Upper lobe of left lung (tissue), 6 donors: ENCODE measurements around the gene PPP1R9A. TPM values are rescaled to one million over a fixed set of nuclear protein-coding genes. Genes with fewer than 3 reads are reported as not detected.

Source experiments
- ATAC-seq, 2 donors: fragments of 200-7000 bp; cut with Tn5 transposase; one replicate each; pipeline ENCODE4 v1.9.1; 2022; ENCODE audit warnings: mild to moderate bottlenecking in 2 of 2, moderate library complexity in 2 of 2; ENCODE audit not compliant: low FRiP score in 2 of 2
- DNase-seq, 2 donors: peaks; one replicate each; pipeline ENCODE4 v3.0.0-alpha.2; 2019 to 2020
- H3K27ac ChIP-seq, 4 donors: fragments of 200-600 bp; sonication (generic); one replicate each; pipeline ENCODE4 v1.5.1; 2016 to 2019
- H3K27me3 ChIP-seq, 4 donors: fragments of 200-600 bp; sonication (generic); one replicate each; pipeline ENCODE4 v1.5.1; 2017 to 2019
- H3K36me3 ChIP-seq, 4 donors: fragments of 200-600 bp; sonication (generic); one replicate each; pipeline ENCODE4 v1.5.1; 2016 to 2019
- H3K4me1 ChIP-seq, 4 donors: fragments of 200-600 bp; sonication (generic); one replicate each; pipeline ENCODE4 v1.5.1; 2018 to 2019
- H3K4me3 ChIP-seq, 4 donors: fragments of 200-600 bp; sonication (generic); one replicate each; pipeline ENCODE4 v1.5.1; 2017 to 2019; ENCODE audit warnings: mild to moderate bottlenecking in 2 of 4, moderate library complexity in 1 of 4
- H3K9me3 ChIP-seq, 4 donors: fragments of 200-600 bp; sonication (generic); one replicate each; pipeline ENCODE4 v1.5.1; 2018 to 2019
- EP300 ChIP-seq, 4 donors: sonication (generic); formaldehyde crosslinking; IDR thresholded peaks; one replicate each; pipeline ENCODE4 v1.5.1; 2017; ENCODE audit warnings: antibody characterized with exemption in 4 of 4, control low read depth in 2 of 4
- POLR2A ChIP-seq, 4 donors: fragments of 450-650 bp; IDR thresholded peaks; one replicate each; pipeline ENCODE4 v1.5.1; 2016 to 2017; ENCODE audit warnings: antibody characterized with exemption in 4 of 4, mild to moderate bottlenecking in 2 of 4
- POLR2AphosphoS5 ChIP-seq, 2 donors: sonication (generic); formaldehyde crosslinking; IDR thresholded peaks; one replicate each; pipeline ENCODE4 v1.5.1; 2017; ENCODE audit warnings: antibody characterized with exemption in 2 of 2
- WGBS, 2 donors: methylation state at CpG; one replicate each; pipeline ENCODE4 v1.1.5; 2017 to 2018; 5-methylcytosine and 5-hydroxymethylcytosine counted together
- total RNA-seq, 6 donors: library from RNA; depleted of rRNA in 4 of 6; stranded (reverse); fragments of >200 nt in 4 of 6; gene quantifications; one replicate each; pipeline versions ENCODE4 v1.1.0 to v1.2.1, GENCODE V29; 2016 to 2021
- TF ChIP-seq, protein P1 (sequence below), 6 experiments: fragments of 450-650 bp in 4 of 6; fragments of 200-600 bp in 2 of 6; sonication (generic) in 2 of 6; IDR thresholded peaks; one replicate each; pipeline ENCODE4 v1.5.1; 2016 to 2019; ENCODE audit warnings: antibody characterized with exemption in 6 of 6
- donor health status: DM: no; HTN: no; CAD: no; lungs with moderate emphysema.
- donor health status: DM: no; HTN: yes; CAD: no; lungs with severe emphysema.

PPP1R9A gene
- total RNA-seq, 6 donors from 2014 or later: 16.9 to 41.9 (median 26.2) TPM

DNA sequence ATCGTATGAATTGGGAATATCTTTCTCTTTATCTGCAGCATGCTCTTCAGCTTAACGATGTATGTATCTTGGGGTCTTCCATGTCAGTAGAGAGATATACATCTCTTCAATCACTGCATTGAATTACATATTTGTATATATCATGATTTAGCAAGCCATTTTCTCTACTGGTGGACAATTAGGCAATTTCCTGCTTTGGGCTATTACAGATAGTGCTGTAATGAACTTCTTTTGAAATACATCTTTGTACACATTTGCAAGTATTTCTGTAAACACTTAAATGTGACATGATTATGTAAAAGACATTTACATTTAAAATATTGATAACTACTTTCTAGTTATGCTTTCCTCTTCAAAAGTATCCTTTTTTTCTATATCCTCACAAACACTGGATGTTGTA lies 199.0 kb downstream of the PPP1R9A start:
- Histone ChIP-seq H3K4me1 (no peaks in the 10 kb centered on the region), H3K27ac (no peak overlapping the region), H3K36me3 (no peaks in the 10 kb centered on the region), H3K27me3 (no peaks in the 10 kb centered on the region), H3K9me3 (no peaks in the 10 kb centered on the region), H3K4me3 (no peak overlapping the region)
- no peak for TF ChIP-seq EP300 (IDR thresholded peaks at IDR 0.05)
- TF ChIP-seq, protein P1, sequence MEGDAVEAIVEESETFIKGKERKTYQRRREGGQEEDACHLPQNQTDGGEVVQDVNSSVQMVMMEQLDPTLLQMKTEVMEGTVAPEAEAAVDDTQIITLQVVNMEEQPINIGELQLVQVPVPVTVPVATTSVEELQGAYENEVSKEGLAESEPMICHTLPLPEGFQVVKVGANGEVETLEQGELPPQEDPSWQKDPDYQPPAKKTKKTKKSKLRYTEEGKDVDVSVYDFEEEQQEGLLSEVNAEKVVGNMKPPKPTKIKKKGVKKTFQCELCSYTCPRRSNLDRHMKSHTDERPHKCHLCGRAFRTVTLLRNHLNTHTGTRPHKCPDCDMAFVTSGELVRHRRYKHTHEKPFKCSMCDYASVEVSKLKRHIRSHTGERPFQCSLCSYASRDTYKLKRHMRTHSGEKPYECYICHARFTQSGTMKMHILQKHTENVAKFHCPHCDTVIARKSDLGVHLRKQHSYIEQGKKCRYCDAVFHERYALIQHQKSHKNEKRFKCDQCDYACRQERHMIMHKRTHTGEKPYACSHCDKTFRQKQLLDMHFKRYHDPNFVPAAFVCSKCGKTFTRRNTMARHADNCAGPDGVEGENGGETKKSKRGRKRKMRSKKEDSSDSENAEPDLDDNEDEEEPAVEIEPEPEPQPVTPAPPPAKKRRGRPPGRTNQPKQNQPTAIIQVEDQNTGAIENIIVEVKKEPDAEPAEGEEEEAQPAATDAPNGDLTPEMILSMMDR (IDR thresholded peaks at IDR 0.05): no peak
- TF ChIP-seq POLR2A (IDR thresholded peaks at IDR 0.05): no peak
- no peak for TF ChIP-seq POLR2AphosphoS5 (IDR thresholded peaks at IDR 0.05)
- WGBS, 2 donors: 84 to 87% methylated on average over 2 of the region's 2 CpGs
- no peak for DNase-seq
- ATAC-seq: no peak

GRCh38 chr7:95110707-95111106 lies 203.3 kb downstream of the PPP1R9A start:
- no peaks in the 10 kb centered on the region for H3K27me3 ChIP-seq
- ATAC-seq (no peak), DNase-seq (no peak)
- WGBS, 2 donors: 80 to 85% methylated on average over 3 of the region's 3 CpGs
- TF ChIP-seq POLR2AphosphoS5 (IDR thresholded peaks at IDR 0.05) (no peak), POLR2A (IDR thresholded peaks at IDR 0.05) (no peak), EP300 (IDR thresholded peaks at IDR 0.05) (no peak)
- TF ChIP-seq, protein P1 (IDR thresholded peaks at IDR 0.05): no peak
- H3K27ac ChIP-seq: no peak overlapping the region
- H3K4me1 ChIP-seq: no peaks in the 10 kb centered on the region
- no peak overlapping the region for H3K4me3 ChIP-seq
- no peaks in the 10 kb centered on the region for H3K9me3 ChIP-seq
- H3K36me3 ChIP-seq: no peaks in the 10 kb centered on the region

GRCh38 chr7:95113590-95113989 lies 206.2 kb downstream of the PPP1R9A start:
- H3K9me3 ChIP-seq: no peaks in the 10 kb centered on the region
- H3K4me3 ChIP-seq: no peak overlapping the region
- H3K4me1 ChIP-seq: no peaks in the 10 kb centered on the region
- H3K27me3 ChIP-seq: no peaks in the 10 kb centered on the region
- DNase-seq: no peak
- no peak for ATAC-seq
- H3K36me3 ChIP-seq: no peaks in the 10 kb centered on the region
- H3K27ac ChIP-seq: no peak overlapping the region
- no peak for TF ChIP-seq POLR2AphosphoS5 (IDR thresholded peaks at IDR 0.05)
- no peak for TF ChIP-seq EP300 (IDR thresholded peaks at IDR 0.05)
- TF ChIP-seq, protein P1 (IDR thresholded peaks at IDR 0.05): no peak
- no peak for TF ChIP-seq POLR2A (IDR thresholded peaks at IDR 0.05)

GRCh38 chr7:95126053-95126709 lies 218.8 kb downstream of the PPP1R9A start:
- TF ChIP-seq POLR2A (IDR thresholded peaks at IDR 0.05): no peak
- TF ChIP-seq EP300 (IDR thresholded peaks at IDR 0.05): no peak
- no peak for TF ChIP-seq POLR2AphosphoS5 (IDR thresholded peaks at IDR 0.05)
- TF ChIP-seq, protein P1 (IDR thresholded peaks at IDR 0.05): no peak
- no peak overlapping the region for H3K4me3 ChIP-seq
- no peaks in the 10 kb centered on the region for H3K4me1 ChIP-seq
- H3K27me3 ChIP-seq: no peaks in the 10 kb centered on the region
- WGBS, 2 donors: 54 to 63% methylated on average over 2 of the region's 2 CpGs
- H3K36me3 ChIP-seq: no peaks in the 10 kb centered on the region
- H3K9me3 ChIP-seq: no peaks in the 10 kb centered on the region
- ATAC-seq (no peak), DNase-seq (no peak)
- no peak overlapping the region for H3K27ac ChIP-seq

- H3K9me3 ChIP-seq: no peaks in the 10 kb centered on the region
- no peak overlapping the region for H3K27ac ChIP-seq
- H3K4me1 ChIP-seq: no peaks in the 10 kb centered on the region
- H3K27me3 ChIP-seq: no peaks in the 10 kb centered on the region
- H3K4me3 ChIP-seq: no peak overlapping the region
- peak in 1 of 2 donors; percentile 36 for DNase-seq
- ATAC-seq: no peak
- TF ChIP-seq, protein P1 (IDR thresholded peaks at IDR 0.05): no peak
- TF ChIP-seq EP300 (IDR thresholded peaks at IDR 0.05) (no peak), POLR2AphosphoS5 (IDR thresholded peaks at IDR 0.05) (no peak), POLR2A (IDR thresholded peaks at IDR 0.05) (no peak)
- H3K36me3 ChIP-seq: no peaks in the 10 kb centered on the region
- 94 to 97% methylated on average over 9 to 11 of the region's 11 CpGs for WGBS, 2 donors
Observed at GRCh38 chr7:95132500-95132899, 225.1 kb downstream of the PPP1R9A start.
